Heart left ventricle (tissue), 16 donors: Measurements from ENCODE around the gene OR9Q1. TPM values are rescaled to one million over a fixed set of nuclear protein-coding genes. Genes with fewer than 3 reads are reported as not detected.

Experiments used
- ATAC-seq, 4 donors: fragments of 200-7000 bp; cut with Tn5 transposase; one replicate each; pipeline ENCODE4 v1.9.1; 2020 to 2022; ENCODE audit warnings: moderate library complexity in 4 of 4, mild to moderate bottlenecking in 3 of 4, moderate number of reproducible peaks in 1 of 4
- DNase-seq, 5 donors: peaks; one replicate each; pipeline ENCODE4 v3.0.0-alpha.2; 2020
- H3K27ac ChIP-seq, 12 donors: fragments of 200-600 bp; sonication (generic) in 4 of 12; one replicate each; pipeline versions ENCODE4 v1.5.0 to v1.8.0; 2016 to 2022; ENCODE audit warnings: mild to moderate bottlenecking in 2 of 12
- H3K27me3 ChIP-seq, 9 donors: fragments of 200-600 bp; sonication (generic) in 2 of 9; one replicate each; pipeline versions ENCODE4 v1.5.1 to v1.8.0; 2016 to 2022; ENCODE audit warnings: mild to moderate bottlenecking in 3 of 9
- H3K36me3 ChIP-seq, 9 donors: fragments of 200-600 bp; sonication (generic) in 2 of 9; one replicate each; pipeline versions ENCODE4 v1.5.0 to v1.8.0; 2018 to 2022; ENCODE audit warnings: mild to moderate bottlenecking in 2 of 9
- H3K4me1 ChIP-seq, 12 donors: fragments of 200-600 bp; sonication (generic) in 4 of 12; one replicate each; pipeline versions ENCODE4 v1.5.0 to v1.8.0; 2016 to 2022; ENCODE audit warnings: mild to moderate bottlenecking in 3 of 12
- H3K4me3 ChIP-seq, 12 donors: fragments of 200-600 bp; sonication (generic) in 4 of 12; one replicate each; pipeline versions ENCODE4 v1.5.0 to v1.8.0; 2017 to 2022; ENCODE audit warnings: mild to moderate bottlenecking in 9 of 12, moderate library complexity in 4 of 12
- H3K9me3 ChIP-seq, 12 donors: fragments of 200-600 bp; sonication (generic) in 4 of 12; one replicate each; pipeline versions ENCODE4 v1.5.0 to v1.8.0; 2016 to 2022; ENCODE audit warnings: mild to moderate bottlenecking in 1 of 12
- CTCF ChIP-seq, 12 donors: fragments of 200-600 bp; sonication (generic) in 4 of 12; IDR thresholded peaks; one replicate each; pipeline versions ENCODE4 v1.5.0 to v1.8.0; 2018 to 2022; ENCODE audit warnings: antibody characterized with exemption in 12 of 12, mild to moderate bottlenecking in 5 of 12
- POLR2A ChIP-seq, 2 donors: fragments of 450-650 bp; IDR thresholded peaks; one replicate each; pipeline ENCODE4 v1.6.1; 2017; ENCODE audit warnings: antibody characterized with exemption in 2 of 2, mild to moderate bottlenecking in 2 of 2, moderate library complexity in 2 of 2
- WGBS, 4 donors: extraction: QIAGEN DNeasy Blood & Tissue Kit in 2 of 4; methylation state at CpG; one replicate each; pipeline versions ENCODE4 v1.1.5 to v1.1.7; 2013 to 2018; 5-methylcytosine and 5-hydroxymethylcytosine counted together
- intact Hi-C, 10 donors: fragments of 100-400 bp; cut with DNase I; formaldehyde crosslinking; loops; one replicate each; pipeline versions ENCODE4 v1.11.1 to v1.14.2; 2022
- polyA plus RNA-seq, 2 donors: library from polyadenylated mRNA; stranded (reverse); fragments of 200-250 nt; gene quantifications; one replicate each; pipeline ENCODE4 v1.2.3, GENCODE V29; 2013
- total RNA-seq, 9 donors: library from RNA; depleted of rRNA in 2 of 9; stranded (reverse); fragments of >200 nt in 2 of 9; fragmentation: NEBNext Ultra II Directional in 3 of 9; extraction: Animal tissue kit (Norgen Biotek cat#: 25700) in 3 of 9; gene quantifications; one replicate each; pipeline versions ENCODE4 v1.1.0 to v1.2.4, GENCODE V29; 2016 to 2023
- donor health status: ischemic (EF 13 %, LVEDD 7.1; RV severe dilation, severe dysfunction).
- donor health status: healthy with polysubstance abuse.
- donor health status: DM: no; HTN: yes; CAD: no.
- donor health status: DM: no; HTN: no; CAD: no.
- donor health status: ischemic (EF 25% LVEDD 6.9; RV normal size, moderate dysfunction).
- donor health status: ischemic (EF 25% LVEDD 5.7; RV mildly dilated, moderate dysfunction).
- donor health status: healthy.
- donor health status: DM: yes; HTN: yes; CAD: no.
- donor health status: ischemic (EF 35%, LVEDD 5.7; RV mildly dilated, moderate dysfunction).
- donor health status: nonischemic (EF 11% LVEDD 7.7; RV severe dilation, severe dysfunction).
- donor health status: DM: yes; HTN: yes; CAD: no.
- donor health status: PGD.
- donor health status: ischemic (EF 29% LVEDD 5.4; RV normal size, mild dysfunction).
- donor health status: nonischemic (EF 23%, LVEDD 6.1; RV moderate dilation, normal function).

The OR9Q1 gene
- total and polyA plus RNA-seq, 11 donors, result not detected

- H3K9me3 ChIP-seq, result no peaks in the 10 kb centered on the region
- ATAC-seq (no peak), DNase-seq (no peak)
- H3K4me3 ChIP-seq, result no peak overlapping the region
- H3K4me1 ChIP-seq, result no peaks in the 10 kb centered on the region
- H3K36me3 ChIP-seq, result no peaks in the 10 kb centered on the region
- peaks cover 0 to 4% (median 0%) of the 10 kb centered on the region in 9 donors for H3K27me3 ChIP-seq
- H3K27ac ChIP-seq, result no peak overlapping the region
- intact Hi-C loops, result no loop called here
- TF ChIP-seq POLR2A (IDR thresholded peaks at IDR 0.05), result no peak
- TF ChIP-seq CTCF (IDR thresholded peaks at IDR 0.05), result no peak
Observed at GRCh38 chr11:58127350-58127749, 103.7 kb downstream of the OR9Q1 start.

GRCh38 chr11:58133309-58134076 is 109.8 kb downstream of the OR9Q1 start:
- DNase-seq (no peak), ATAC-seq (no peak)
- intact Hi-C loops, result loop anchor here in 1 of 10 donors (5.0 kb wide), 1 partner anchor 264 kb away; no protein-coding TSS in a partner anchor
- H3K9me3 ChIP-seq, result no peaks in the 10 kb centered on the region
- no peak for TF ChIP-seq POLR2A (IDR thresholded peaks at IDR 0.05)
- no peaks in the 10 kb centered on the region for H3K27me3 ChIP-seq
- 56 to 66% (median 61%) methylated on average over 7 of the region's 7 CpGs for WGBS, 4 donors
- H3K4me3 ChIP-seq, result no peak overlapping the region
- H3K27ac ChIP-seq, result no peak overlapping the region
- no peaks in the 10 kb centered on the region for H3K4me1 ChIP-seq
- no peaks in the 10 kb centered on the region for H3K36me3 ChIP-seq

GRCh38 chr11:58134151-58134550 is 110.5 kb downstream of the OR9Q1 start:
- ATAC-seq (no peak), DNase-seq (no peak)
- WGBS, 4 donors, result 77 to 100% (median 92%) methylated on average over 1 of the region's 1 CpG
- Histone ChIP-seq H3K27me3 (no peaks in the 10 kb centered on the region), H3K27ac (no peak overlapping the region), H3K9me3 (no peaks in the 10 kb centered on the region), H3K4me3 (no peak overlapping the region), H3K4me1 (no peaks in the 10 kb centered on the region), H3K36me3 (no peaks in the 10 kb centered on the region)
- intact Hi-C loops, result loop anchor here in 1 of 10 donors (5.0 kb wide), 1 partner anchor 263 kb away; no protein-coding TSS in a partner anchor
- TF ChIP-seq CTCF (IDR thresholded peaks at IDR 0.05) (no peak), POLR2A (IDR thresholded peaks at IDR 0.05) (no peak)

DNA sequence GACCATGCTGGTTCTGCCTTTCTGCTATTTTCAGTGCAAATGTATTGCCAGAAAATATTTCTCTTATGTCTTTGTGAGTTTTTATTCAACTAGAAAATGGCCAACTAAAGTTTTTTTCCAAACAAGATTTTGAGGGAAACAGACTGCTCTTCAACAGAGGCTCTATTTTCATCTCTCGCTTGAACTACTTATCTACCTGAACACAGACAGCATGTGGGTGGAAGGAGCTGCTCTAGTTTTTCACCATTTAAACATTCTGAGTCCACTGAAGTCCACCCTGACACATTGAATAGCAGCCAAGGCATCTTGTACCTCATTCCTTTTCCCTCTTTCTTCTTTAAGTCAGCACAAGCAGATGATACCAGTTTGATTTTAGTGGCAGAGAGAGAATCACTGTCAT is 111.5 kb downstream of the OR9Q1 start:
- intact Hi-C loops, result no loop called here
- Histone ChIP-seq H3K27ac (no peak overlapping the region), H3K27me3 (no peaks in the 10 kb centered on the region), H3K4me1 (no peaks in the 10 kb centered on the region), H3K4me3 (no peak overlapping the region), H3K9me3 (no peaks in the 10 kb centered on the region), H3K36me3 (no peaks in the 10 kb centered on the region)
- TF ChIP-seq POLR2A (IDR thresholded peaks at IDR 0.05), result no peak
- TF ChIP-seq CTCF (IDR thresholded peaks at IDR 0.05), result no peak
- DNase-seq (no peak), ATAC-seq (no peak)
- WGBS, 4 donors, result 80 to 91% (median 83%) methylated on average over 1 of the region's 1 CpG

GRCh38 chr11:58142761-58143160 is 119.1 kb downstream of the OR9Q1 start:
- no peaks in the 10 kb centered on the region for H3K9me3 ChIP-seq
- DNase-seq (no peak), ATAC-seq (no peak)
- H3K27ac ChIP-seq, result no peak overlapping the region
- no peaks in the 10 kb centered on the region for H3K4me1 ChIP-seq
- TF ChIP-seq CTCF (IDR thresholded peaks at IDR 0.05) (no peak), POLR2A (IDR thresholded peaks at IDR 0.05) (no peak)
- 61 to 74% (median 70%) methylated on average over 1 of the region's 1 CpG for WGBS, 4 donors
- peaks cover 0 to 6% (median 0%) of the 10 kb centered on the region in 9 donors for H3K27me3 ChIP-seq
- H3K36me3 ChIP-seq, result no peaks in the 10 kb centered on the region
- intact Hi-C loops, result no loop called here
- no peak overlapping the region for H3K4me3 ChIP-seq
